Embryonic facial prominence (tissue), 1 donor: Measurements from ENCODE around the gene PCDH18.
"Not testable (repeated sequence)": the region's sequence is repeated elsewhere in the genome, so short reads cannot be mapped to it uniquely, and the experiment has no call there.

ENCODE experiments used
- DNase-seq: peaks from one replicate; pipeline ENCODE4 v3.0.0-alpha.2; 2016; ENCODE audit errors: extremely low spot score

PCDH18 gene

GRCh38 chr4:137531168-137531985 lies 917 bp downstream of the PCDH18 start:
- DNase-seq: no peak

- no peak for DNase-seq
Measured at GRCh38 chr4:137530176-137530575, 2.1 kb downstream of the PCDH18 start.

DNA sequence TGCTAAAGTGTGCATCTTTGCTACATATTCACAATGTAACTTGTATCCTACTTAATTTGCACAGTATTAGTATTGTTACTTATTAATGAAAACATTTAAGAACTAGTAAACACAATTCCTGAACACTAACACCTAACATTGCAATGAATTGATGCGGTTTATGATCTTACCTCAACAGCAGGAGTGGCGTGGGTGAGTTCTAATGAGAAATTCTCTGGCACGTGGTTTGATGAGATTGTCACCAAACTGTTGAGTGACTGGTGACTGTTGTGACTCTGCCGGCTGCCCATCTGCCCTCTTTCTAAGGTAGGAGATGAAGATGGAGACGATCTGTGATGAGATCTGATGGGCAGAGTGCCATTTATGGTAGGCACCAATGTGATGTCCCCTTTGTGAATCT lies 2.9 kb downstream of the PCDH18 start:
- DNase-seq: no peak

DNA sequence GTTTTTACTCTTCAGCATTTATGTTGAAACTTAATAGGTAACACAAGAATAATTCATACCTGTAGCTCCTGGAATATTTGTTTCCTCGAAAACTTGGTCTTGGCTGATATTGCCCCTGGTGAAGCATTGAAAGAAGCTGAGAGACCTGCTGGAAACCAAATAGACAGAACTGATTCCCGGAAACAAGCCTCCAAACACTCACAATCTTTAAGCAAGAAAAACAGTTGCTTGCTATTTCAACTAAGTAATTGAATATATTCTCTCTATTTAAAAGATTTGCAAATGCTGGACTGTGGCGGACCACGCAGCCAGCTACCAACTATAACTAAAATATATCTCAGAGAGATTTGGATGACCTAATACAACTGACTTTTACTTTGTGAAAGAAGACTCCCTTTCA lies 3.6 kb downstream of the PCDH18 start:
- DNase-seq: no peak

DNA sequence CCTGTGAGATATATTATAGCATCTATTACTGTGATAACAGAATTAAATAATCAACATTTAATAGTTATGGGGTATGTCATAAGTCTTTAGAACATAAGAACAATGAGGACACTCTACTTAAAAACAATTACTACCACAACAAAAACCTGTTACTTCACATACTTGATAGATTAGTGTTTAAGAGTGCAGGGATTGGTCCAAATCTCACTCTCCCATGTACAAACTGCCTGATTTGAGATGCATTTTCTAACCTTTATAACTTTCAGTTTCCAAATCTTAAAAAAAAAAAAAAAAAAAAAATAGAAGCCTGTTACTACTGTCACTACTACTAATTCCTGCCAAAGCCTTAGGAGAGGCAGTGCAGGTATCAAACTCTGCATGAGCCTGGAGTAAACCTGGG lies 5.6 kb downstream of the PCDH18 start:
- DNase-seq: no peak

- DNase-seq: peak; percentile 71
Measured at GRCh38 chr4:137524725-137525369, 7.4 kb downstream of the PCDH18 start.

DNA sequence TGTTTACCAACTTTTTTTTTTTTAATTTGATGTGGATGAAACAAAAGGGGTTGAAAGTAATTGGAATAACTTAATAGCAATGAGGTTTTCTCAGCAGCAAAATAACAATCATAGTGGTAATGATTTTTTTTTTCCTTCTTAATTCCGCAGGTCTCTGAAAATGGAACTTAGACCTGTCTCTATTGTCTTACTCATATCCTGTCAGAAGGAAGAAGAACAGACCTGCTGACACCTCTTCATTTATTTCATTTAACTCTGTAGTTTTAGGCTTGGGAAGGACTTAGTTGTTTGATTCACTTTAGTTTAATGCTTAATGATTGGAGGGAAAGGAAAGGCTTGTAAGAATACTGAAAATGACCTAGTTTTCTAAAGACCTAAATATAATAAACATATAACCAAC lies 9.0 kb downstream of the PCDH18 start:
- DNase-seq: no peak

DNA sequence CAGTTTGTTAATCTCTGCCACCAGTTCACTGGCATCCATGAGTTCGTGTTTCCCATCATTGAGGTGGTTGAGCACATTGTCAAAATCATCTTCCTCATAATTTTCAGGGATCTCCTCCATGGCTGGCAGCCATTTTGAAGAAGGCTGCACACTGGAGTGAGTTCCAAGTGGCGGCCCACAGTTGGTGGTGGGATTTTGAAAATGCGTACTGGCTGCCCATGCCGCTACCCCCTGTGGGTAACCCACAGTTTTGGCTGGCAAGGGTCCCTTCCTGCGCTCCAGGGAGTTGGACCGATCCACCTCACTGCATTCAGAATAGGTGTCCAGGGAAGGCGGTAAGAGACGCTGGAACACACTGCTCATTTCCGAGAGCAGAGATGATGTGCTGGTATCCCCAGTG lies 11.2 kb downstream of the PCDH18 start:
- DNase-seq: no peak

DNA sequence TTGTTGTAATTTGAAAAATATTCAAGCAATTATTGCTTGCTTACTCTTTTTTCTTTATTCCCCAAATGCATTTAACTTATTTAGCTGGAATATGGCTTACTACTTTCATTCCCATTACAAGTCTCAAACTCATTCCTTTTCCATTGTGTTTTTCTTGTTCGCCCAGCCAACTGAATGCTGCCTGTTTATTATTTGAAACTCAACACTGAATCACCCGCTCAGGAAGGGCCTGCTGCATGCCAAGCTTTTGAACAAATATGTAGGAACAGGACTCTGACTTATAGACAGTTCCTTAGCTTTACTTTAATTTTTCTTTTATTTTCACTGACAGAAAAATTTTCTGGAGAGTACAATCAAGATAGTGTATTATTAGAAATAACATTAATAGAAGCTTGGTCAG lies 12.9 kb downstream of the PCDH18 start:
- DNase-seq: no peak

DNA sequence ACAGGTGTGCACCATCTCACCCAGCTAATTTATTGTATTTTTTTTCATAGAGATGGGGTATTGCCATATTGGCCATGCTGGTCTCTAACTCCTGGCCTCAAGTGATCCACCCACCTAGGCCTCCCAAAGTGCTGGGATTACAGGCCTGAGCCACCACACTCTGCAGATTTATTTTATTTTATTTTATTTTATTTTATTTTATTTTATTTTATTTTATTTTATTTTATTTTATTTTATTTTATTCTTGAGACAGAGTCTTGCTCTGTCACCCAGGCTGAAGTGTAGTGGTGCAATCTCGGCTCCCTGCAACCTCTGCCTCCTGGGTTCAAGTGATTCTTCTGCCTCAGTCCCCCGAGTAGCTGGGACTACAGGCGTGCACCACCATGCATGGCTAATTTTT lies 15.0 kb downstream of the PCDH18 start:
- DNase-seq: not testable (repeated sequence)

- DNase-seq: no peak
Measured at GRCh38 chr4:137514406-137515111, 17.7 kb downstream of the PCDH18 start.

DNA sequence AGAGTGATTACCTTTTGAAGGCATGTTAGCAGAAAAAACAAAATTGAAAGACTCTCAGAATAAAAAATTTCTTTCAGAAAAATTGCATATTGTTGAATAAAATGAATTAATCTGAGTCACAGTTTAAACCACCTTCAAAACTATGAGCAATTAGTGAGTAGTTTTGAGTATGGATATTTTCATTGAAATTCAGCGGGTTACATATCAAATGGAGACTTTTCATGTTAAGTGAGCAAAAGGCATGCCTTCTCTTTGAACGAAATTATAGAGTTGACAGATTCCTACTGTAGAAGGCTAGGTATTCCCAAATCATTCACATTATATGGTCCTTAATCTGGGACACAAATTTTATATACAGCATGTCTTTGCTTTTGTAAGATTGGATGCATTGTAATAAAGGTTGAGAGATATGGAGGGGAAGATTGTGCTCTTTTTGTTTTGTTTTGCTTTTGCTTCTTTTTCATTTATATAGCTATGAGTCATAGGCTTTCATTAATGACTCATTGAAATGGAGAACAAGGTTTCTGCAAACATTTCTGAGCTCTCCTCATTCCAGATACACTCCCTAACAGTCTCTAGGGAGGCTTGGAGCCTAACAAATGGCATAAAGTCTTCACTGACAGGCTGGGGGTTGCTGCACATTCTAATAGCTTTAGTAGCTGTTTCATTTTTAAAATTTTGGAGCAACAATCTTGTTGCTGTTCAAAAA lies 21.6 kb downstream of the PCDH18 start:
- no peak for DNase-seq

- DNase-seq: no peak
Measured at GRCh38 chr4:137509855-137510282, 22.4 kb downstream of the PCDH18 start.

GRCh38 chr4:137502339-137503129 lies 29.8 kb downstream of the PCDH18 start:
- no peak for DNase-seq

GRCh38 chr4:137496267-137496666 lies 36.0 kb downstream of the PCDH18 start:
- DNase-seq: not testable (repeated sequence)

GRCh38 chr4:137495578-137495977 lies 36.7 kb downstream of the PCDH18 start:
- no peak for DNase-seq

DNA sequence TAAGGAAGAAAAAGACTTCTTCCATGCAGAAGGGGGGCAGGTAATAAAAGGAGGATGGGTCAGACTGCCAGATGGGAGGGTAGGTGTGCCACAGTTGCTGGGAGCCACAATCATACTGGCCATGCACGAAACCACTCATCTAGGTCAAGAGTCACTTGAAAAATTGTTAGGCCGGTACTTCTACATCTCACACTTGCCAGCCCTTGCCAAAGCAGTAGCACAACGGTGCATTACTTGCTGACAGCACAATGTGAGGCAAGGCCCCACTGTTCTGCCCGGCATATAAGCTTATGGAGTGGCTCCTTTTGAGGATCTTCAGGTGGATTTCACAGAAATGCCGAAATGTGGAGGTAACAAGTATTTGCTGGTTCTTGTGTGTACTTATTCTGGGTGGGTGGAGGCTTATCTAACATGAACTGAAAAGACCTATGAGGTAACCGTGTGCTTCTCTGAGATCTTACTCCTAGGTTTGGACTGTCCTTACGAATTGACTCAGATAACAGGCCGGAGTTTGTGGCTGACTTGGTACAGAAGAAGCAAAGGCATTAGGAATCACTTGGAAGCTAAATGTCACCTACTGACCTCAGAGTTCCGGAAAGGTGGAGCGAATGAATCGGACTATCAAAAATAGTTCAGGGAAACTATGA lies 48.9 kb downstream of the PCDH18 start:
- not testable (repeated sequence) for DNase-seq

- DNase-seq: not testable (repeated sequence)
Measured at GRCh38 chr4:137479657-137480056, 52.6 kb downstream of the PCDH18 start.

DNA sequence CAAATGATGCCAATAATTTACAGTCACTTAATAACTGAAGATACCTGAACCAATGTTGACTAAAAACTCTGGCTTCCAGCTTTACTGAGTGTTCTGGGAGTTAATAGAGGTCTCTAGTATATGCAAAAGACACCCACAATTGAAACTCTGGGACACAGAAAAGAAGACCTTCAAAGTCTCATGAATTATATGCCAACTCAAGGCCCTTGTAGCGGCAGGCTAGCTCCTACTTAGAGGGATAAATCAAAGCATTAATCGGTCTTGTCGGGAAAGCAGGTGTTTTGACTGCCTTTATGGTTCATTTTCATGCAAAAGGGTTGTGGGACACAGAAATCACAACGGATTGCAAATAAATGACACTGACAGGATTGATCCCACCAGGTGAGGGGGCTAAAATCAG lies 55.9 kb downstream of the PCDH18 start:
- no peak for DNase-seq

- no peak for DNase-seq
Measured at GRCh38 chr4:137474711-137475301, 57.5 kb downstream of the PCDH18 start.
